Measurements from ENCODE around the gene ZBTB49. TPM values are rescaled to one million over a fixed set of nuclear protein-coding genes. Genes with fewer than 3 reads are reported as not detected.

ZBTB49 gene
- total RNA-seq, 1 donor from 2014 or later = 4.9 TPM

DNA sequence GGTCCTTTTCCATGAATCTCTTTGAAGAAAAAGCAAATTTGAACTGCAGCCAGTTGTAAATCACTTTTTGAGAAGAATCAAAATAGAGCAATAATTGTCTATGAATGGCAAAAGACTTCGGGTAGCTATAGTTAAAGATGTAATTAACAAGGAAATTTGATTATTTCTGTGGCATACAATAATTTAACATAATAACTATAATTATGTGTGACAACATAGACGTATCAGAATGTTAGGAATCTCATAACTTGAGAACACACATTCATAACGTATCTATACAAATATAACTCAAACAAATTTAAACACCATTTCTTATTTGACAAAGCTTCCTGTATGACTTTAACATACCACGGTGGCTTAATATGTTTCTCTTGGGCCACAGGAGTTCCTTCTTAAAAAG, 60.9 kb downstream of the ZBTB49 start:
- Histone ChIP-seq H3K9me3 (no peaks in the 10 kb centered on the region), H3K4me1 (no peaks in the 10 kb centered on the region), H3K27ac (no peak overlapping the region), H3K36me3 (no peaks in the 10 kb centered on the region), H3K4me3 (no peak overlapping the region), H3K27me3 (ENCODE audit: low read depth) (peaks cover 6% of the 10 kb centered on the region)
- TF ChIP-seq, protein P1, sequence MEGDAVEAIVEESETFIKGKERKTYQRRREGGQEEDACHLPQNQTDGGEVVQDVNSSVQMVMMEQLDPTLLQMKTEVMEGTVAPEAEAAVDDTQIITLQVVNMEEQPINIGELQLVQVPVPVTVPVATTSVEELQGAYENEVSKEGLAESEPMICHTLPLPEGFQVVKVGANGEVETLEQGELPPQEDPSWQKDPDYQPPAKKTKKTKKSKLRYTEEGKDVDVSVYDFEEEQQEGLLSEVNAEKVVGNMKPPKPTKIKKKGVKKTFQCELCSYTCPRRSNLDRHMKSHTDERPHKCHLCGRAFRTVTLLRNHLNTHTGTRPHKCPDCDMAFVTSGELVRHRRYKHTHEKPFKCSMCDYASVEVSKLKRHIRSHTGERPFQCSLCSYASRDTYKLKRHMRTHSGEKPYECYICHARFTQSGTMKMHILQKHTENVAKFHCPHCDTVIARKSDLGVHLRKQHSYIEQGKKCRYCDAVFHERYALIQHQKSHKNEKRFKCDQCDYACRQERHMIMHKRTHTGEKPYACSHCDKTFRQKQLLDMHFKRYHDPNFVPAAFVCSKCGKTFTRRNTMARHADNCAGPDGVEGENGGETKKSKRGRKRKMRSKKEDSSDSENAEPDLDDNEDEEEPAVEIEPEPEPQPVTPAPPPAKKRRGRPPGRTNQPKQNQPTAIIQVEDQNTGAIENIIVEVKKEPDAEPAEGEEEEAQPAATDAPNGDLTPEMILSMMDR (IDR thresholded peaks at IDR 0.05) = no peak
- ATAC-seq (no peak), DNase-seq (no peak)
- intact Hi-C loops (cut with DNase I) = no loop called here

DNA sequence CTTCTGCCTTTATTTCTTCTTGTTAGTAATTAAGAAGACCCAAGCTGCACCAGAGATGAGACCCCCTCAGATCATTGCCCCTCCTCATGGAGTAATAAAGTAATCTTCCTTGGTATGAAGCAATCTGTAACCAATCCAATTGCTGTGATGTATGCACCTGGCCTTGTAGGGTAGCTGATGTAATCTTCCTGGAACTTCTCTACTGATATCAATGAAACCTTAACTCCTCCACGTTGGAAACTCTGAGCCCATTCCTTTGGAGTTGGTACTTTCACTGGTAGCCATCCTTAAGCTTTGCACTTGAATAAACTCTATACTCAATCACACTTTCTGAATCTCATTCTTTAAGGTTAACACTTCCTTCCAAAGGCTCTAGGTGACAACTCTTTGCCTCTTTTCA, 65.3 kb downstream of the ZBTB49 start:
- no peaks in the 10 kb centered on the region for H3K4me1 ChIP-seq
- DNase-seq = no peak
- no peaks in the 10 kb centered on the region for H3K9me3 ChIP-seq
- no peaks in the 10 kb centered on the region for H3K27me3 ChIP-seq (ENCODE audit: low read depth)
- no peak overlapping the region for H3K4me3 ChIP-seq
- TF ChIP-seq, protein P1 (IDR thresholded peaks at IDR 0.05) = no peak
- intact Hi-C loops (cut with DNase I) = no loop called here
- no peaks in the 10 kb centered on the region for H3K36me3 ChIP-seq
- ATAC-seq = no peak
- H3K27ac ChIP-seq = no peak overlapping the region

GRCh38 chr4:4356106-4357041, 66.3 kb downstream of the ZBTB49 start:
- Histone ChIP-seq H3K36me3 (no peaks in the 10 kb centered on the region), H3K27ac (no peak overlapping the region), H3K4me1 (no peaks in the 10 kb centered on the region), H3K9me3 (no peaks in the 10 kb centered on the region), H3K27me3 (ENCODE audit: low read depth) (no peaks in the 10 kb centered on the region), H3K4me3 (no peak overlapping the region)
- ATAC-seq (no peak), DNase-seq (no peak)
- TF ChIP-seq, protein P1 (IDR thresholded peaks at IDR 0.05) = no peak
- intact Hi-C loops (cut with DNase I) = no loop called here

DNA sequence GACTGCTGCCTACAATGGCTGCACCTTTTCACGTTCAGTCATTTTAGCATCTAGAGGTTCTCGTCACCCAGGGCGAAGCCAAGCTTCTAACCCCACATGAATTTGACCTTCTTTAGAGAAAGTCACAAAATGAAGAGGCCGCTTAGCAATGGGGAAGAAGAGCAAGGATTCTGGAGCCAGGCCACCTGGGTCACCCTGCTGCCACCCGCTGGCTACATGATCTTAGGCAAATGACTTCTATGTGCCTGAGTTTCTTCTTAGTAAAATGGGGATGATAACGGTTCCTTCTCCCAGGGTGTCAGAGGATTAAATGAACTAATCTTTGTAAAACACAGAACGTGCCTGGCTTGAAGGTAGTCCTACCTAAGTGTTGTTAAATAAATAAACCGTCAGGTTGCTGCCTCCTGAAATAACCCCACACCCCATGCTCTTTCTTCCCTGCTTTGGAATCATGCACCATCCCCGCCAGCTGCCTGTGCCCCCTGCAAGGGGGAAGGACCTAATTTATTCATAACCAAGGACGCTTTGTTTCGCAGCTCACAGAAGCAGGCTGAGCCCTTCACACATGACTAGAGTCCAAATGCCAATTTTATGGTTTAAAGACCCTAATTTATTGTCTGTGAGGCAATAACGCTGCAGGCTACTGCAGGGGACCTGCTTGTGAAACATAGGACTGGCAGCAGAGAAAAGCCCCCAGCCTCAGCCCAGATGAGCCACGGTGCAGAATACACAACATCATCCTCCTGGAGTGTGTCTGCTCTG, 68.2 kb downstream of the ZBTB49 start:
- Histone ChIP-seq H3K9me3 (no peaks in the 10 kb centered on the region), H3K4me1 (no peaks in the 10 kb centered on the region), H3K27ac (no peak overlapping the region), H3K36me3 (no peaks in the 10 kb centered on the region), H3K27me3 (ENCODE audit: low read depth) (no peaks in the 10 kb centered on the region), H3K4me3 (no peak overlapping the region)
- TF ChIP-seq, protein P1 (IDR thresholded peaks at IDR 0.05) = no peak
- intact Hi-C loops (cut with DNase I) = no loop called here
- no peak for DNase-seq
- ATAC-seq = no peak

DNA sequence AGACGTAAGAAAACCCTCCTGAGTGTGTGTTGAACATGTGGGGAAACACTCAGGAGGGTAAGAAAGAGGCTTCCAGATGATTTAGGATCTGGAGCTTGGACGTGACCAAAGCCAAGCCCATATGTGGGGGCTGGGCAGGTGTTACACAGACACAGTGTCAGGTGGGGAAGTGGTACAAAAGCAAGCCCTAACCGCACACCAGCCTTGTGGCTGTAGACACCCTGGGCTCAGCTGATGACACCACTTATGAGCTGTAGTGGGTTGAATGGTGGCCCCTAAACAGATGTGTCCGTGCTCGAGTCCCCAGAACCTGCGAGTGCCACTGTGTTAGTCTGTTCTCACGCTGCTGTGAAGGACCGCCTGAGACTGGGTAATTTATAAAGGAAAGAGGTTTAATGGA, 71.8 kb downstream of the ZBTB49 start:
- H3K9me3 ChIP-seq = no peaks in the 10 kb centered on the region
- intact Hi-C loops (cut with DNase I) = no loop called here
- ATAC-seq = no peak

More for the DNA sequence above, 71.8 kb downstream of the ZBTB49 start:
- H3K4me1 ChIP-seq = no peaks in the 10 kb centered on the region
- no peak for DNase-seq
- TF ChIP-seq, protein P1 (IDR thresholded peaks at IDR 0.05) = no peak
- H3K36me3 ChIP-seq = no peaks in the 10 kb centered on the region
- no peak overlapping the region for H3K27ac ChIP-seq
- no peaks in the 10 kb centered on the region for H3K27me3 ChIP-seq (ENCODE audit: low read depth)
- H3K4me3 ChIP-seq = no peak overlapping the region

Data from lower lobe of right lung (tissue), 2 donors.